ENCODE results near the gene CST8. TPM values are rescaled to one million over a fixed set of nuclear protein-coding genes. Genes with fewer than 3 reads are reported as not detected.

CST8 gene
- total RNA-seq, 1 experiment from 2014 or later, result not detected

GRCh38 chr20:23536328-23536974, 45.5 kb downstream of the CST8 start:
- no peak overlapping the region for H3K27ac ChIP-seq (ENCODE audit: insufficient read length, low read depth, low read length)
- no peak overlapping the region for H2AFZ ChIP-seq (ENCODE audit: low read length)
- H3K14ac ChIP-seq (ENCODE audit: insufficient read depth, low read length), result no peak overlapping the region; the same call in 1 of the 2 replicates
- no peaks in the 10 kb centered on the region for H3K79me2 ChIP-seq (ENCODE audit: insufficient read depth, low read length)
- H3K79me1 ChIP-seq (ENCODE audit: insufficient read depth, low read depth, low read length, poor library complexity, severe bottlenecking), result no peaks in the 10 kb centered on the region
- Mint-ChIP-seq H3K27me3 (ENCODE audit: low read depth) (peaks cover 21% of the 10 kb centered on the region), H3K9me3 (peaks cover 0 to 2% of the 10 kb centered on the region in 2 experiments; a peak in 1 of 5 replicates), H3K4me1 (peaks cover 40% of the 10 kb centered on the region in 2 experiments), H3K36me3 (ENCODE audit: insufficient read depth in 1 of 3, low read depth in 3 of 3) (peaks cover 0 to 8% (median 4%) of the 10 kb centered on the region in 3 experiments; a peak in 4 of 7 replicates), H3K27ac (no peak overlapping the region), H3K4me3 (no peak overlapping the region)
- peaks cover 4% of the 10 kb centered on the region; the same call in 1 of the 2 replicates for H3K4me1 ChIP-seq (ENCODE audit: insufficient read depth, low read length)
- no peak overlapping the region for H2BK12ac ChIP-seq (ENCODE audit: insufficient read length, low read depth, low read length)
- no peak overlapping the region for H3K56ac ChIP-seq (ENCODE audit: insufficient read length, low read depth, low read length)
- no peak overlapping the region for H4K8ac ChIP-seq (replicated peaks; ENCODE audit: insufficient read length, low read depth, low read length)
- H3K18ac ChIP-seq (ENCODE audit: insufficient read length, low read depth, low read length), result no peak overlapping the region
- H4K20me1 ChIP-seq (ENCODE audit: control insufficient read depth, insufficient read depth, insufficient read length), result no peaks in the 10 kb centered on the region
- no peak overlapping the region for H2AK5ac ChIP-seq (ENCODE audit: insufficient read length, low read length)
- WGBS (ENCODE audit: extremely low coverage, insufficient read length, low lambda C conversion rate), result no CpG with 5 or more reads among the region's 2 CpGs
- H3K23ac ChIP-seq (ENCODE audit: insufficient read length, low read depth, low read length), result no peak overlapping the region
- no peak overlapping the region for H3K9ac ChIP-seq (ENCODE audit: extremely low read depth, insufficient read length, low read length)
- no peaks in the 10 kb centered on the region for H3K27me3 ChIP-seq (ENCODE audit: insufficient read depth, low read length)
- no peak overlapping the region for H2BK120ac ChIP-seq (ENCODE audit: low read depth, low read length, poor library complexity, severe bottlenecking)
- H3K9me3 ChIP-seq (ENCODE audit: control insufficient read depth, low read depth, low read length), result no peaks in the 10 kb centered on the region
- no peak overlapping the region for H2BK15ac ChIP-seq (ENCODE audit: low read depth, low read length)
- TF ChIP-seq CTCF (conservative IDR thresholded peaks at IDR 0.05), result no peak
- H3K23me2 ChIP-seq (ENCODE audit: insufficient read length, low read depth, low read length, poor library complexity, severe bottlenecking), result no peaks in the 10 kb centered on the region
- H4K5ac ChIP-seq (ENCODE audit: insufficient read length, low read depth, low read length), result no peak overlapping the region
- H3K4me2 ChIP-seq (ENCODE audit: insufficient read depth, insufficient read length, low read length), result no peak overlapping the region
- no peak overlapping the region for H3K4ac ChIP-seq (ENCODE audit: low read depth, low read length)
- no peak for DNase-seq
- no peak overlapping the region for H2BK5ac ChIP-seq (ENCODE audit: insufficient read length, low read length)
- no peak overlapping the region for H4K91ac ChIP-seq (ENCODE audit: insufficient read length, low read depth, low read length)
- no peak overlapping the region for H2BK20ac ChIP-seq (ENCODE audit: low read depth, low read length, poor library complexity, severe bottlenecking)
- no peak overlapping the region for H3T11ph ChIP-seq (ENCODE audit: low read length)
